PC-9 (cell line): ENCODE data around the gene PHC3. TPM values are rescaled to one million over a fixed set of nuclear protein-coding genes. Genes with fewer than 3 reads are reported as not detected.

ENCODE experiments used
- BruUV-seq: library from RNA; stranded (reverse); fragments of 400-500 nt; replicated peaks from 2 replicates; lab custom pipeline; 2021; lab: Mats Ljungman, UMichigan
- CTCF ChIA-PET: fragments of 300-600 bp; sonication (Branson Sonifier 250); formaldehyde crosslinking; loops from one replicate; lab custom pipeline; 2022; ENCODE audit warnings: antibody characterized with exemption; lab: Charles Lee
- POLR2A ChIA-PET: fragments of 300-600 bp; sonication (Branson Sonifier 250); formaldehyde crosslinking; loops from one replicate; lab custom pipeline; 2022; ENCODE audit warnings: antibody characterized with exemption; ENCODE audit not compliant: unreplicated experiment; lab: Charles Lee
- DNase-seq, 2 experiments: peaks; one replicate each; pipeline versions ENCODE4 v3.0.0 to v3.0.0-alpha.2; 2015 to 2022; ENCODE audit warnings: mixed read lengths in 1 of 2
- H2AFZ ChIP-seq: fragments of 200-600 bp; sonication (generic); 2 replicates; pipeline ENCODE4 v1.8.1; 2017; ENCODE audit warnings: antibody characterized with exemption
- H3F3A ChIP-seq: fragments of 200-600 bp; sonication (generic); 2 replicates; pipeline ENCODE4 v1.8.1; 2017; ENCODE audit warnings: antibody characterized with exemption, mild to moderate bottlenecking, low read depth; ENCODE audit not compliant: insufficient read depth
- H3K27ac ChIP-seq: fragments of 200-600 bp; sonication (generic); 2 replicates; pipeline ENCODE4 v1.6.1; 2016; ENCODE audit warnings: mixed run types
- H3K27me3 ChIP-seq: fragments of 200-600 bp; sonication (generic); 2 replicates; pipeline ENCODE4 v1.6.1; 2016; ENCODE audit warnings: low read depth, mixed run types; ENCODE audit not compliant: insufficient read depth
- H3K36me3 ChIP-seq: fragments of 200-600 bp; sonication (generic); 2 replicates; pipeline ENCODE4 v1.6.1; 2016; ENCODE audit warnings: low read depth, mixed run types
- H3K4me1 ChIP-seq: fragments of 200-600 bp; sonication (generic); replicated peaks from 2 replicates; pipeline ENCODE4 v1.6.1; 2016; ENCODE audit warnings: mixed run types; ENCODE audit not compliant: insufficient read depth
- H3K4me2 ChIP-seq: fragments of 200-600 bp; sonication (generic); 2 replicates; pipeline ENCODE4 v1.6.1; 2017; ENCODE audit warnings: mixed run types
- H3K4me3 ChIP-seq: fragments of 200-600 bp; sonication (generic); 2 replicates; pipeline ENCODE4 v1.6.1; 2016; ENCODE audit warnings: mixed run types
- H3K79me2 ChIP-seq: fragments of 200-600 bp; sonication (generic); 2 replicates; pipeline ENCODE4 v1.6.1; 2017; ENCODE audit warnings: low read depth, mixed run types
- H3K9me2 ChIP-seq: fragments of 200-600 bp; sonication (generic); 2 replicates; pipeline ENCODE4 v1.8.1; 2017; ENCODE audit warnings: mild to moderate bottlenecking; ENCODE audit not compliant: insufficient read depth
- H3K9me3 ChIP-seq: fragments of 200-600 bp; sonication (generic); 2 replicates; pipeline ENCODE4 v1.8.1; 2016; ENCODE audit warnings: low read depth; ENCODE audit not compliant: insufficient read depth
- H4K20me1 ChIP-seq: fragments of 200-600 bp; sonication (generic); 2 replicates; pipeline ENCODE4 v1.8.1; 2017; ENCODE audit not compliant: insufficient read depth
- EZH2 ChIP-seq: fragments of 200-600 bp; sonication (generic); IDR thresholded peaks from 2 replicates; pipeline ENCODE4 v1.8.0; 2017; ENCODE audit warnings: antibody characterized with exemption, low read depth
- intact Hi-C: fragments of 100-400 bp; cut with micrococcal nuclease; formaldehyde crosslinking; loops from one replicate; pipeline ENCODE4 v1.10.0; 2022; ENCODE audit not compliant: unreplicated experiment
- total RNA-seq: library from RNA; stranded (reverse); gene quantifications from 2 replicates; pipeline ENCODE4 v1.2.3, GENCODE V29; 2021
- TF ChIP-seq, protein P1 (sequence below): fragments of 200-600 bp; sonication (generic); conservative IDR thresholded peaks from 2 replicates; pipeline ENCODE4 v1.6.1; 2017; ENCODE audit warnings: mixed run types, antibody characterized with exemption, mild to moderate bottlenecking, moderate library complexity

PHC3 gene
- total RNA-seq, 1 experiment from 2014 or later: 80.8 TPM

DNA sequence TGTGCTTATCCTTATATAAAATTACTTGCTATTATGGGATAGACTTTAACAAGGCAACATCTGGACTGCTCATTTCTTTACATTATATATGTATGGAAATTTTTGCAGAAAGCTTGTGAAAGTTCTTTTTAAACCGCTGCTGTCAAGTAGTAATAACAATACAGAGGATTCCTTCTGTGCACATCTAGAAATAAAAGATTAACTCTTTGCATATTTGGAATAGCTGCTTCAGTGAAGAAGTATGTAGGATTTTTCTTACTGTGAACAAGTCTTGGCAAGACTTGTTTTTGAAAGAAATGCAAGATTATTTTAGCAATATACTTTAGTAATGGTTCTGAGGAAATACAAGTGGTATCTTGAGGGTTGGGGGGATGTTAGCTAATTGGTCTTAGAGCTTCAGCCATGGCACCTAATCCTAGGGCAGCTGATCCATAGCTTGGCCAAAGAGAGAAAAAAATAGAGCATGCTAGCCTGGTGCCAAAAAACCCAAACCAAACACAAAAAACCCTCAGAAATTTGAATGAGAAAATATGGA is 45.0 kb upstream of the PHC3 start:
- intact Hi-C loops: no loop called here
- no peaks in the 10 kb centered on the region for H3K9me3 ChIP-seq
- peaks cover 82% of the 10 kb centered on the region for H3K79me2 ChIP-seq
- CTCF ChIA-PET: interaction anchor here (0.5 kb wide), 1 partner anchor 57 kb away, joined by 7 read pairs; no protein-coding TSS in a partner anchor
- H3K27me3 ChIP-seq: no peaks in the 10 kb centered on the region
- H4K20me1 ChIP-seq: peaks cover 8% of the 10 kb centered on the region
- no peak for DNase-seq
- no peak overlapping the region; the same call in 1 of the 2 replicates for H3K4me2 ChIP-seq
- no TSS peak for BruUV-seq
- H3K4me1 ChIP-seq: peaks cover 62% of the 10 kb centered on the region
- no peak overlapping the region for H3K4me3 ChIP-seq
- peaks cover 43% of the 10 kb centered on the region for H3F3A ChIP-seq
- H3K27ac ChIP-seq: peak overlapping the region; percentile 67; the same call in 1 of the 2 replicates
- no peak for TF ChIP-seq EZH2
- TF ChIP-seq, protein P1, sequence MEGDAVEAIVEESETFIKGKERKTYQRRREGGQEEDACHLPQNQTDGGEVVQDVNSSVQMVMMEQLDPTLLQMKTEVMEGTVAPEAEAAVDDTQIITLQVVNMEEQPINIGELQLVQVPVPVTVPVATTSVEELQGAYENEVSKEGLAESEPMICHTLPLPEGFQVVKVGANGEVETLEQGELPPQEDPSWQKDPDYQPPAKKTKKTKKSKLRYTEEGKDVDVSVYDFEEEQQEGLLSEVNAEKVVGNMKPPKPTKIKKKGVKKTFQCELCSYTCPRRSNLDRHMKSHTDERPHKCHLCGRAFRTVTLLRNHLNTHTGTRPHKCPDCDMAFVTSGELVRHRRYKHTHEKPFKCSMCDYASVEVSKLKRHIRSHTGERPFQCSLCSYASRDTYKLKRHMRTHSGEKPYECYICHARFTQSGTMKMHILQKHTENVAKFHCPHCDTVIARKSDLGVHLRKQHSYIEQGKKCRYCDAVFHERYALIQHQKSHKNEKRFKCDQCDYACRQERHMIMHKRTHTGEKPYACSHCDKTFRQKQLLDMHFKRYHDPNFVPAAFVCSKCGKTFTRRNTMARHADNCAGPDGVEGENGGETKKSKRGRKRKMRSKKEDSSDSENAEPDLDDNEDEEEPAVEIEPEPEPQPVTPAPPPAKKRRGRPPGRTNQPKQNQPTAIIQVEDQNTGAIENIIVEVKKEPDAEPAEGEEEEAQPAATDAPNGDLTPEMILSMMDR: no peak
- POLR2A ChIA-PET: no interaction called here
- H3K36me3 ChIP-seq: peaks cover 14% of the 10 kb centered on the region; the same call in 1 of the 2 replicates
- H3K9me2 ChIP-seq: no peaks in the 10 kb centered on the region
- no peak overlapping the region for H2AFZ ChIP-seq

DNA sequence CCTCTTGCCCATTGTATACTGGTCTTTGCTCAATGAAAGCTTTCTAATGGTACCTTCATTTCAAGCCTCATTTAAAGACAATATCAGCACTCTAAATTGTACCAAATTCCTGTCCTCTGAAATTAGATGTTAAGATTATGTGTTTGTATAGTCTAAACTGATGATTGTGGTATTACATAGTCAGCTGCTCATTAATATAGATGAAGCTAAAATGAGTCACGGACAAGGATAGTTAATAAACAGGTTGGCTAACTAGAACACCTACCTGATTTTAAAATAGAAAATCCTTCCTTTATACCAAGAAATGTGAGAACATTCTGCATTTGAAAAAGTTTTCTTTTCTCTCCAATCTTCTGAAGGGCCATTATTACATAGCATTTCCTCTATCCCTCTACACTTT is 43.6 kb upstream of the PHC3 start:
- peaks cover 14% of the 10 kb centered on the region; the same call in 1 of the 2 replicates for H3K36me3 ChIP-seq
- POLR2A ChIA-PET: no interaction called here
- H3K4me2 ChIP-seq: peak overlapping the region; percentile 94
- TF ChIP-seq EZH2: no peak
- TF ChIP-seq, protein P1: no peak
- BruUV-seq: no TSS peak
- H2AFZ ChIP-seq: no peak overlapping the region
- DNase-seq: no peak
- H3K27me3 ChIP-seq: no peaks in the 10 kb centered on the region
- peaks cover 8% of the 10 kb centered on the region for H4K20me1 ChIP-seq
- H3K79me2 ChIP-seq: peaks cover 69% of the 10 kb centered on the region
- H3K9me2 ChIP-seq: no peaks in the 10 kb centered on the region
- CTCF ChIA-PET: interaction anchor here (0.6 kb wide), 1 partner anchor 23 kb away, joined by 4 read pairs; no protein-coding TSS in a partner anchor
- peaks cover 43% of the 10 kb centered on the region for H3F3A ChIP-seq
- intact Hi-C loops: no loop called here
- H3K4me1 ChIP-seq: peaks cover 64% of the 10 kb centered on the region
- no peaks in the 10 kb centered on the region; the same call in 1 of the 2 replicates for H3K9me3 ChIP-seq
- H3K27ac ChIP-seq: no peak overlapping the region
- H3K4me3 ChIP-seq: no peak overlapping the region

DNA sequence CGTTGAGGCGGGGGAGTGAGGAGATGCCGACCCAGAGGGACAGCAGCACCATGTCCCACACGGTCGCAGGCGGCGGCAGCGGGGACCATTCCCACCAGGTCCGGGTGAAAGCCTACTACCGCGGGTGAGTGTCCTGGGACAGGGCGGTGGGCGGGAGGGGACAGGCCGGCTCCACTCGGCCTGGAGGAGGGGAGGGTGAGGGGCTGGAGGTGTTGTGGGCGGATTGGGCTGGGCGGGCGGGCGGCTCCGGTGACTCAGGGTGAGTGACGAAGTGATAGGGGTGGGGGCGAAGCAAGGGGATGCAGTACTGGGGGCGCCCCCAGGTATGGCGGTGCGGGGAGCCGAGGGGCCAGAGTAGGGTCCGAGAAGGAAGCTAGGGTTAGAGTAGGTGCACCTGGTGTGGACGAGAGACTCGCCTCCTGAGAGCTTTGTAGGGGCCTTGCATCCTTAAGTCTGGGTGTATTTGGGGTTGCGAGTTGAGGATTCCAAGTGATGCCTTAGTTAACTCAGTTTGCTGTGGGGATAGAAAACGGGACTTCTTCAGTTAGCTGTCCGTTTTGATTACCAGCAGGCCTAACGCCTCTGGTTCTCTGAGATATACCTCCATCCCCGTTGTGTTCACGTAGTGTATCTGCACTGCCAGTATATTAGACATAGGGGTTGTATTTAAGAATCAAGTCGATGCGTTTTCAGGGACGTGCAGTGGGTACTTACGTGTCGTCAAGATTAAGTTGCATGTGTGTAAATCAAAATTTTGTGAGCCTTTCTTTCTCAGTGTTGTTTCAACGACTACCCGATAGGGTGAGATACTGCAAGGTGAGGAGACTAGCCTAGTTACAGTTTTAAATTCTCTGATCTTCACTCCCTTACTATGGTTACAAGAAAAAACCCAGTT is 41.4 kb upstream of the PHC3 start:
- TSS peak; percentile 40 for BruUV-seq
- POLR2A ChIA-PET: interaction anchor here (0.6 to 1.0 kb wide), 4 partner anchors 11 to 134 kb away, joined by 3 to 9 read pairs (median 7); no protein-coding TSS in a partner anchor

More for the DNA sequence above, 41.4 kb upstream of the PHC3 start:
- no peaks in the 10 kb centered on the region; the same call in 1 of the 2 replicates for H3K9me3 ChIP-seq
- H3K27ac ChIP-seq: peak overlapping the region; percentile 88
- peak overlapping the region; percentile 88 for H2AFZ ChIP-seq
- intact Hi-C loops: loop anchor here (2.0 kb wide), 1 partner anchor 42 kb away; the partner anchor contains the start of gene PHC3
- peaks cover 22% of the 10 kb centered on the region for H3F3A ChIP-seq
- H3K27me3 ChIP-seq: no peaks in the 10 kb centered on the region
- peaks cover 14% of the 10 kb centered on the region; the same call in 1 of the 2 replicates for H3K36me3 ChIP-seq
- peaks cover 53% of the 10 kb centered on the region for H3K79me2 ChIP-seq
- TF ChIP-seq, protein P1: peak; percentile 48
- TF ChIP-seq EZH2: no peak
- H3K9me2 ChIP-seq: no peaks in the 10 kb centered on the region
- CTCF ChIA-PET: interaction anchor here (0.5 to 0.8 kb wide), 2 partner anchors 77 to 1238 kb away, joined by 4 to 5 read pairs; partner anchors contain the start of gene TNIK
- H3K4me3 ChIP-seq: peak overlapping the region; percentile 68
- H3K4me2 ChIP-seq: peak overlapping the region; percentile 94
- peaks cover 44% of the 10 kb centered on the region for H3K4me1 ChIP-seq
- peaks cover 8% of the 10 kb centered on the region for H4K20me1 ChIP-seq
- no peak for DNase-seq
